Esophagus (tissue), 2 donors: Measurements from ENCODE around the gene ZNF516. TPM values are rescaled to one million over a fixed set of nuclear protein-coding genes. Genes with fewer than 3 reads are reported as not detected.

Experiments used
- H3K27ac ChIP-seq, 2 donors: one replicate each; pipeline ENCODE4 v1.5.1; 2013; ENCODE audit warnings: low read depth in 2 of 2, mild to moderate bottlenecking in 2 of 2, inconsistent platforms in 1 of 2, low read length in 1 of 2, moderate library complexity in 1 of 2
- H3K27me3 ChIP-seq, 2 donors: one replicate each; pipeline ENCODE4 v1.6.1; 2013; ENCODE audit warnings: low read length in 2 of 2, control low read depth in 1 of 2, mild to moderate bottlenecking in 1 of 2; ENCODE audit not compliant: insufficient read depth in 2 of 2, control insufficient read depth in 1 of 2
- H3K36me3 ChIP-seq, 2 donors: one replicate each; pipeline ENCODE4 v1.6.1; 2013; ENCODE audit warnings: low read length in 1 of 2; ENCODE audit not compliant: control insufficient read depth in 2 of 2, insufficient read depth in 2 of 2
- H3K4me1 ChIP-seq, 2 donors: one replicate each; pipeline ENCODE4 v1.6.1; 2013; ENCODE audit warnings: low read length in 1 of 2; ENCODE audit not compliant: control insufficient read depth in 2 of 2, insufficient read depth in 2 of 2
- H3K4me3 ChIP-seq, 2 donors: one replicate each; pipeline ENCODE4 v1.5.1; 2013; ENCODE audit warnings: low read length in 2 of 2, mild to moderate bottlenecking in 2 of 2, low read depth in 1 of 2, moderate library complexity in 1 of 2
- H3K9me3 ChIP-seq, 2 donors: one replicate each; pipeline ENCODE4 v1.6.1; 2013; ENCODE audit warnings: mild to moderate bottlenecking in 2 of 2, low read depth in 1 of 2, low read length in 1 of 2, moderate library complexity in 1 of 2; ENCODE audit not compliant: control insufficient read depth in 2 of 2, insufficient read depth in 1 of 2
- WGBS, 2 donors: extraction: QIAGEN DNeasy Blood & Tissue Kit; methylation state at CpG; one replicate each; pipeline ENCODE4 v1.1.7; 2013; 5-methylcytosine and 5-hydroxymethylcytosine counted together
- polyA plus RNA-seq, 2 donors: library from polyadenylated mRNA; stranded (reverse); fragments of 200-250 nt; gene quantifications; one replicate each; pipeline ENCODE4 v1.2.3, GENCODE V29; 2013
- donor health status: healthy with polysubstance abuse.
- donor health status: Bipolar disorder and iron deficiency.

ZNF516 gene
- polyA plus RNA-seq, 2 donors = 4.0 to 5.4 TPM

DNA sequence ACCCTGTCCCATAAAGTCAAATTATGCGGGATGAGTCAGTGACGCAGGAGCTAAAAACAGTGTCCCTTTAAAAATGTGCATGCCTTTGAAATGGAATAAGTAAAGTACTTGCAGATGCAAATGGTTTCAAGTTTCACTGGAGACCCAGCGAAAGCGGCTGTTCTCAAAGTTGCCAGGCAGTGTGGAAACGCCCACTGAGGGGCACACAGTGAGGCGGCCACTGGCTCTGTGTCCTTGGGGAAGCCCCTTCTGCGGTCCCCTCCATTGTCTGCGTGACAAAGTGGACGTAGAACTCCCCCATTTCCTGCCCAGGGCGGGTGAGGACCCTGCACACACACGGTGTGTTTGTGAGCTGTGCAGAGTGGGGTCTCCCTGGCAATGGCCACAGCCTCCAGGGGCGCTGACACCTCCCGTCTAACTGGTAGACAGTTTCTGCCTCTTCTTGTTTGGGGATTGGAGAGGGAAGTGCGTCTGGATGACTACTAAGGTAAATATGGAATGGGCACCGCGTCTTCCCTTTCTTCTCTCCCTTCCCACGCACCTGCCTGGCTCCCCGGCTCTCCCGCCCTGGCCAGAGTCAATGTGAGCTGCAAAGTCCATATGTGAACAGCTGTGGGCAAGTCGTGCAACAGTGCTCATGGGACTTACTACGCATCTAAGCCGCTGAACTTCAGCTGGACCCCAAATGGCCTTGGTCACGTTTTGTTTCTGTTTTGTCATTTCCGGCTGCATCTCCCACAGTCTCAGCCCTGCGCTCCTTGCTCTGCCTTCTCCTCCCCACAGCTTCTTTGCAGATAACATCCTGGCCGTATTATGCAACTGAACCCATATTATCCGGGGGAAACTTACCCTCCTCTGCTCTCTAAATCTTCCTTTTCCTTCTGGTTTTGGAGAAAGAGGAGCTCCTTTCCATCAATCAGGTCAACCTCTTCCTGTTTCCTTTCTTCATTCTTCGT, 33.7 kb upstream of the ZNF516 start:
- WGBS, 2 donors = 8 to 10% methylated on average over 28 of the region's 28 CpGs
- Histone ChIP-seq H3K4me1 (peaks cover 2% of the 10 kb centered on the region in 2 donors), H3K27me3 (no peaks in the 10 kb centered on the region), H3K36me3 (no peaks in the 10 kb centered on the region), H3K4me3 (peak overlapping the region; percentile 31 to 44), H3K9me3 (no peaks in the 10 kb centered on the region), H3K27ac (peak overlapping the region; percentile 6 to 57)

- 54 to 63% methylated on average over 3 of the region's 3 CpGs for WGBS, 2 donors
- Histone ChIP-seq H3K4me1 (peaks cover 2% of the 10 kb centered on the region in 2 donors), H3K27me3 (no peaks in the 10 kb centered on the region), H3K36me3 (no peaks in the 10 kb centered on the region), H3K27ac (no peak overlapping the region), H3K4me3 (no peak overlapping the region), H3K9me3 (no peaks in the 10 kb centered on the region)
Measured at GRCh38 chr18:76525911-76526310, 30.9 kb upstream of the ZNF516 start.

DNA sequence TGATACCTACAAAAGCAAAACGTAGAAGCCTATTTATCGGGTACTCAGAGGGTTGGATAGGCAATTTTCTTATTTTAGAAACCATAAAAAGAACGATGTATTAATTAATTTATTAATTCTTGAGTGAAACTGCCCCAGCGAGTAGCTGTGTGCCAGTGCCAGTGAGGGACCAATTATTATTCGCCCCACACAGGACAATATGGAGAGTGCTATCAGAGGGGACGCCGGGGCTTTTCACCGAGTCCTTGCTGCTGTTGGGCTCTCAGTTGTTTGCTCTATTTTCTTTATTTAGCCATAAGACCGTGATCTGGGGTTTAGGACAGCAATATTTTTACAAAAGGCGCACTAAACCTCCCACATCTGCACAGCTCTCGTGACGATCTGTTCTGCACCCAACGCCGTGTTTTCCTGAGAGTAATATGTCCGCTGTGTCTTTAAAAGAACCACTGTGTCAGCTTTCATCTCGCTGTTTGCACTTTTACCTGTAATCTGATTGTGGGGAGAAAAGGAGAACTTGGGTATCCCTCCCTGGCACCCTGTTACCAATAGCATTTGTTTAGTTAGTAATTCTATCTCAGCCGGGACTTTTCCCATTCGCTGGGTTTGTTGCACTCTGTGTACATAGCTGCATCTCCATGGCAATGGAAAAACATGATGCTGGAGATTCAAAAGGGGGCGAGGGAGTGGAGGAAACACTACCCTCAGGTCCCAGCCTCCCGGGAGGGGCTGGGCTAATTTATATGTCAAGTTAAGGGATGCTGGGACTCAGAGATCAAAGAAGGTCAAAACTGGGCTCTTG, 30.1 kb upstream of the ZNF516 start:
- peak overlapping the region; percentile 0 to 40 for H3K4me3 ChIP-seq
- no peaks in the 10 kb centered on the region for H3K27me3 ChIP-seq
- peak overlapping the region in 1 of 2 donors; percentile 33 for H3K27ac ChIP-seq
- H3K36me3 ChIP-seq = no peaks in the 10 kb centered on the region
- peaks cover 2% of the 10 kb centered on the region in 2 donors for H3K4me1 ChIP-seq
- WGBS, 2 donors = 21 to 22% methylated on average over 20 of the region's 20 CpGs
- H3K9me3 ChIP-seq = no peaks in the 10 kb centered on the region

- no peaks in the 10 kb centered on the region for H3K36me3 ChIP-seq
- WGBS, 2 donors = 77% methylated on average over 2 of the region's 2 CpGs
- no peaks in the 10 kb centered on the region for H3K27me3 ChIP-seq
- no peak overlapping the region for H3K27ac ChIP-seq
- no peak overlapping the region for H3K4me3 ChIP-seq
- H3K9me3 ChIP-seq = no peaks in the 10 kb centered on the region
- peaks cover 2% of the 10 kb centered on the region in 2 donors for H3K4me1 ChIP-seq
Measured at GRCh38 chr18:76524477-76524876, 29.4 kb upstream of the ZNF516 start.

DNA sequence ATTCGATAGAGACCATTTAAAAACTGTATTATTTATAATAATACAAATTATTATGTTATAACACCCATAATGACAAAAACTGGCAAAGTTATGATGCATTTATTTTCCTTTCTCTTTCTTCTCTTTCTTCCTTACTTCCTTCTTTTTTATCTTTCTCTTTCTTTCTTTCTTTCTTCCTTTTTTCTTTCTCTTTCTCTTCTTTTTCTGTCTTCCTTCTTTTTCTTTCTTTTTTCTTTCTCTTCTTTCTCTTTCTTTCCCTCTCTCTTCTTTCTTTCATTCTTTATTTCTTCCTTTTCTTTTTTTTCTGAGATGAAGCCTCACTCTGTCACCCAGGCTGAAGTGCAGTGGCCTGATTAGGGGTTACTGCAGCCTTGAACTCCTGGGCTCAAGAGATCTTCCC, 27.5 kb upstream of the ZNF516 start:
- no peak overlapping the region for H3K27ac ChIP-seq
- H3K36me3 ChIP-seq = no peaks in the 10 kb centered on the region
- no peak overlapping the region for H3K4me3 ChIP-seq
- no peaks in the 10 kb centered on the region for H3K27me3 ChIP-seq
- H3K9me3 ChIP-seq = no peaks in the 10 kb centered on the region
- 78 to 86% methylated on average over 1 of the region's 1 CpG for WGBS, 2 donors
- H3K4me1 ChIP-seq = no peaks in the 10 kb centered on the region

DNA sequence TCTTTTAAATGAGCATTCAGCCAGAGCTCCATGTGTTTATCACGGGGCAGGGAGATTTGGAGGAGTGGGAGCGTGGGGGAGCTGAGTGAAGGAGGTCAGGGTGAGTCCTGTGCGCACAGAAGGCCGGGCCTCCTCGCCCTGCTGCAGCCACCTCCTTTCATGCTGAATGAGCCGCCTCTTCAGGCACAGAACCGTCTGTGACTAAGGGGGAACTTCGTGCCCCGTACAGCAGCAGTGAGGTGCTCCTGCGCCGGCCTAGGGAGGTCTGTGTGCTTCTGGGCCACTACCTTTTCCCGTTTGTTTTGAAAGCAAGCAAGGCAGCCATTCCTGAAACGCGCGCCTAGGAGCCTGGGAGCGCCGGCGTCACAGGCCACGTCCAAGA, 27.1 kb upstream of the ZNF516 start:
- H3K4me1 ChIP-seq = no peaks in the 10 kb centered on the region
- WGBS, 2 donors = 79 to 86% methylated on average over 19 of the region's 19 CpGs
- H3K4me3 ChIP-seq = no peak overlapping the region
- H3K27me3 ChIP-seq = no peaks in the 10 kb centered on the region
- no peaks in the 10 kb centered on the region for H3K36me3 ChIP-seq
- no peaks in the 10 kb centered on the region for H3K9me3 ChIP-seq
- peak overlapping the region; percentile 27 to 37 for H3K27ac ChIP-seq

DNA sequence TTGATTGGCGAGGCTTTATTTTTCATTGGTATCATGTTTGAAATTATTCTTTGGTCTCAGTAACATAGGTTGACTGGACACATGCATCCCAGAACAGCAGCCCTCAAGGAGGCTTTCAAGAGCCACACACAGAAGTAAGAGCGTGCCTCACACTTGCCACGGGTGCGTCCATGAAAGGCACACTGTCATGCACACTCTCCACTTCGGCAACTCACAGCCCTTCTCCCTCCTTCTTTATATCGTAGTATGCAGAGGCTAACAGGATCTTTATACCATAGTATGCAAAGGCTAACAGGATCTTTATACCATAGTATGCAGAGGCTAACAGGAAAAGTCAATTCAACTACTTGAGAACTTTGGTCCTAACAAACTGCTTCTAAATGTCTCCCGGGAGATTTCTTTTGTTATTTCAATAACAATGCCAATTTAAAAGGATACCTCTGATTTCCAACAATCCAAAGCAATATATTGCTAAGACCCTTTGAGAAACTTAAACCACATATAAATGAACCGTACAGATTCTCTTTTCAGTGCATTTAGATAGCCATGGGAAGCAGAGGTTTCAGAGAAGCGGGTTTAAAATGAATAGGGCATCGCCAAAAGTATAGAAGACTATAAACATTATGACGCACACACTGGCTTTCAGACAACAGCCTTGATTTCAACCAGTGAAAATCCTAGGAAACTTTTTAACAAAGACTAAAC, 26.5 kb upstream of the ZNF516 start:
- no peaks in the 10 kb centered on the region for H3K9me3 ChIP-seq
- no peaks in the 10 kb centered on the region for H3K27me3 ChIP-seq
- H3K4me1 ChIP-seq = no peaks in the 10 kb centered on the region
- H3K27ac ChIP-seq = peak overlapping the region in 1 of 2 donors; percentile 37
- 77 to 82% methylated on average over 11 of the region's 11 CpGs for WGBS, 2 donors
- no peaks in the 10 kb centered on the region for H3K36me3 ChIP-seq
- no peak overlapping the region for H3K4me3 ChIP-seq

GRCh38 chr18:76518860-76519538, 24.0 kb upstream of the ZNF516 start:
- no peak overlapping the region for H3K4me3 ChIP-seq
- no peaks in the 10 kb centered on the region for H3K36me3 ChIP-seq
- no peaks in the 10 kb centered on the region for H3K9me3 ChIP-seq
- 50 to 57% methylated on average over 18 of the region's 18 CpGs for WGBS, 2 donors
- no peaks in the 10 kb centered on the region for H3K4me1 ChIP-seq
- no peaks in the 10 kb centered on the region for H3K27me3 ChIP-seq
- peak overlapping the region; percentile 22 to 27 for H3K27ac ChIP-seq
